HUES48 (cell line): Measurements from ENCODE around the gene FHAD1.

Source experiments
- H3K27ac ChIP-seq: one replicate; pipeline ENCODE4 v1.7.0; 2013; ENCODE audit warnings: low read depth, low read length, inconsistent platforms
- H3K27me3 ChIP-seq: 2 replicates; pipeline ENCODE4 v1.6.1; 2013; ENCODE audit warnings: mild to moderate bottlenecking, low read length; ENCODE audit not compliant: control insufficient read depth, insufficient read depth
- H3K36me3 ChIP-seq: 2 replicates; pipeline ENCODE4 v1.6.1; 2013; ENCODE audit warnings: low read length; ENCODE audit not compliant: control insufficient read depth, insufficient read depth
- H3K4me1 ChIP-seq: 2 replicates; pipeline ENCODE4 v1.6.1; 2013; ENCODE audit warnings: mild to moderate bottlenecking, low read length; ENCODE audit not compliant: control insufficient read depth, insufficient read depth
- H3K4me3 ChIP-seq: 2 replicates; pipeline ENCODE4 v1.5.1; 2013; ENCODE audit warnings: mild to moderate bottlenecking, low read depth, low read length
- H3K9ac ChIP-seq: 2 replicates; pipeline ENCODE4 v1.6.1; 2013; ENCODE audit warnings: mild to moderate bottlenecking, low read depth, low read length, moderate library complexity
- H3K9me3 ChIP-seq: 2 replicates; pipeline ENCODE4 v1.6.1; 2013; ENCODE audit warnings: low read length; ENCODE audit not compliant: control insufficient read depth, insufficient read depth

The FHAD1 gene

GRCh38 chr1:15413563-15414444, 166.8 kb downstream of the FHAD1 start:
- Histone ChIP-seq H3K36me3 (0 out of 2 replicates have a peak, but pooled peaks cover 2% of the 10 kb centered on the region), H3K27me3 (peaks cover 18% of the 10 kb centered on the region), H3K27ac (no peak overlapping the region), H3K9me3 (no peaks in the 10 kb centered on the region), H3K4me3 (no peak overlapping the region), H3K4me1 (peaks cover 9% of the 10 kb centered on the region; the same call in 1 of the 2 replicates), H3K9ac (no peak overlapping the region)

DNA sequence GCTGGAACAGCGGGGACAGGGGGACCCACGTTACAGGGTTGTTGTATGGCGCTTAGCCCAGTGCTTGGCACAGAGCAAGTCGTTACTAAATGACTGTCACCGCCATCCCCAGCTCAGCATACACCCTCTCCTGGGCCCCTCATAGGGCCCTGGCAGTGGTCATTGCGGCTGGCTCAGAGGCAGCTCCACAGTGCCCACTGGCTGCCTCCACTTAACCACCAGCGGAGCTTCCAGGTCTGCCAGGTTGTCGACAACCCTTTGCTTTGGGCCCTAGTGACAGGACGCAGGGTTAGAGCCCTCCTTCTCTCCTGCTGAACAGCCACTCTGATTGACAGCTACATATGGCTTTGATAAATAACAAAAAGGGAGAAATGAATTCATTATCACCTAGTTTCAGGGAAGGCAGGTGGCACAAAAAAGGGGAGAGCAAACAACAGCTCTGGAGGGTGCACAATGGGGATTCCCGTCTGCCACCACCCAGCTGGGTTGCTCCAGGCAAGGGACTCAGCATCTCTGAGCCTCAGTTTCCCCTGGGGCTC, 167.5 kb downstream of the FHAD1 start:
- no peaks in the 10 kb centered on the region for H3K9me3 ChIP-seq
- H3K27me3 ChIP-seq, result peaks cover 17% of the 10 kb centered on the region
- H3K4me1 ChIP-seq, result peaks cover 6% of the 10 kb centered on the region; the same call in 1 of the 2 replicates
- H3K9ac ChIP-seq, result no peak overlapping the region
- 0 out of 2 replicates have a peak, but pooled peaks cover 2% of the 10 kb centered on the region for H3K36me3 ChIP-seq
- no peak overlapping the region for H3K27ac ChIP-seq
- no peak overlapping the region for H3K4me3 ChIP-seq

DNA sequence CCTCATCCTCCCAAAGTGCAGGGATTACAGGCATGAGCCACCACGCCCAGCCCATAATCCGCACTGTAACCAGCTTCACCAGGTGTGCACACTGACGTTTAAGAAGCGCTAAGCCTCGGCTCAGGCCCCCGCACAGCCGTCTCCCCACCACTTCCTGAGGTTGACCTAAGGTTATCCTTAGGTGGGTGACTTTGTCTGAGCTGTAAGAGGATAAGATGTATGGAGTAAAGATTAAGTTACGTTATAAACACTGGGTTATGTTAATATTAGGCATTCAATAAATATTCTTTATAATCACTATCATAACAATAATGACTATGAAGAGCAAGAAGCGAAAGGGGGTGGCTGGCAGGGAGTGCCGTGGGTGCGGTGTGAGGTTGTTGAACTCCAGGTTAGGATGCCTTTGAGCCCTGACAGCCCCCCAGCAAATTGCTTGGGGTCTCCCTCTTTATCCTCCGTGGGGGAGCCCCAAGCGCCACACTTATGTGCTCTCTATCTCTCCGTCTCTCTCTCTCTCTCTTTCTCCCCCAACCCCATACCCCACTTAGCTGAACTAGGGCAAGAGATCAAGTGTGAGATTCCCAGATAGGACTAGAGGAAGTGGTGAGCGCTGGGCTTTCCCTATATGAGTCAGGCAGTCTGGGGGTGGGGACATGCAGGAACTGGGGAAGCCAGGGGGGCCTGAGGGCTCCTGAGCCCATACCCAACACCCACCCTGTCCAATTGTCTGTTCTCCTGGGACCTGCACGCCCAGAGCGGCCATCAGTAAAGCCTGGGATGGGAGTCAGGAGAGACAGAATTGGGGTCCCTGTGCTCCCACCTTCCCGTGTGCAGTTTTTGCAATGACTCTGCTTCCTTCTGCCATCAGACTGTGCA, 170.3 kb downstream of the FHAD1 start:
- Histone ChIP-seq H3K9me3 (no peaks in the 10 kb centered on the region), H3K36me3 (0 out of 2 replicates have a peak, but pooled peaks cover 2% of the 10 kb centered on the region), H3K9ac (no peak overlapping the region), H3K4me1 (no peaks in the 10 kb centered on the region; the same call in 1 of the 2 replicates), H3K27me3 (no peaks in the 10 kb centered on the region; the same call in 1 of the 2 replicates), H3K4me3 (no peak overlapping the region), H3K27ac (no peak overlapping the region)

DNA sequence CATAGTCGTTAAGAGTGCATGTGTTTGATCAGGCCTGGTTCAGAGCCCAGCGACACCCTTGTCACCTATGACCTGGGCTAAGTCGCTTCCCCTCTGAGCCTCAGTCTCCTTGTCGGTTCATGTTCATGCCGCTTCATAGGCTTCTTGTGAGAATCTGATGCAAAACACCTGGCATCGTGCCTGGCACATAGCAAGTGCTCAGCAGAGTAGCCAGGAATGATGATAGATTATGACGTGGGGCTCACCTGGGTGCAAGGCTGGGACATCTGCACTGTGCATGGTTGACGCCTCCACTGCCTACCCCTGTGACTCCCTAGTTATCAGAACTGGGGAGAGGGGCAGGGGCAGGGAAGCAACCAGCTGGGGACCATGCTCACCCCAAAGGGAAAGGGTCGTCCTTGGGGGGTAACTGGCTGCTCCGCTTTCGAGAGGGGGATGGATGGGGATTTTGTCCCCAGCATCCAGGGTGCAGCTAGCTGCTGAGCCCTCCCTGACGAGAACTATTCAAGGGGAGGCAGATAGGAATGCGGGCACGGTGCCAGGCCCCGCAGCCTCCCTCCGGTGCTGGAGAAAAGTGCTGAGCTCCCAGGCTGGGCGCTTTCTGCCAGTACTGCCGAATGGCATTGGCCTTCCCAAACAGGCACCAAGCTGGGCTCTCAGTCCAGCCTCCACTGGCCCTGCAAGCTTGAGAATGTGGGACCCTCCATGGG, 171.9 kb downstream of the FHAD1 start:
- Histone ChIP-seq H3K36me3 (0 out of 2 replicates have a peak, but pooled peaks cover 2% of the 10 kb centered on the region), H3K4me1 (no peaks in the 10 kb centered on the region; the same call in 1 of the 2 replicates), H3K9me3 (no peaks in the 10 kb centered on the region), H3K27me3 (no peaks in the 10 kb centered on the region), H3K9ac (no peak overlapping the region), H3K27ac (no peak overlapping the region), H3K4me3 (no peak overlapping the region)

DNA sequence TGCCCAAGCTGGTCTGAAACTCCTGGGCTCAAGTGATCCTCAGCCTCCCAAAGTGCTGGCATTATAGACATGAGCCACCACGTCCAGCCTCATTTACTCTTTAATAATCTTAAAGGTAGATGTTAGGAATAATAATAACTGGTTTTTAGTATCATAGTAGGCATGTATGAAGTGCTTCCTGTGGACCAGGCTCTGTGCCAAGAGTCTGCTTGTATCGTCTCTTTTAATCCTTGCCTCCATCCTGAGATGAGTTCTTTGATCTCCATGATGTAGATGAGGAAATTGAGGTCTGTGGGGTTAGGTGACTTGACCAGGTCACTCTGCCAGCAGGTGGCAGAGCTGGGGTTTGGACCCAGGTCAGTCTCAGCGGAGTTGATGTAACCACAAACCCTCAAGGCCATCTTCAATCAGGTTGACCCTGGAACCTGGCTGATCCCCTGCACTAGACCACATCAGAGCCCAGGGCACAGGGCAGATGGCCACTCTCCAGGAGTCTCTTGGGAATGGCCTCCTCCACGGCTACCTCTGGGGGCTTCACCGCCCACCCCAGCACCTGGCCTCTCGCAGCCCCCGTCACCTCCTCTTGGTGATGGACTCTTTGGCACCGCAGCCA, 173.9 kb downstream of the FHAD1 start:
- Histone ChIP-seq H3K36me3 (no peaks in the 10 kb centered on the region), H3K4me3 (no peak overlapping the region), H3K9me3 (no peaks in the 10 kb centered on the region), H3K27ac (no peak overlapping the region), H3K27me3 (no peaks in the 10 kb centered on the region), H3K4me1 (no peaks in the 10 kb centered on the region), H3K9ac (no peak overlapping the region)

DNA sequence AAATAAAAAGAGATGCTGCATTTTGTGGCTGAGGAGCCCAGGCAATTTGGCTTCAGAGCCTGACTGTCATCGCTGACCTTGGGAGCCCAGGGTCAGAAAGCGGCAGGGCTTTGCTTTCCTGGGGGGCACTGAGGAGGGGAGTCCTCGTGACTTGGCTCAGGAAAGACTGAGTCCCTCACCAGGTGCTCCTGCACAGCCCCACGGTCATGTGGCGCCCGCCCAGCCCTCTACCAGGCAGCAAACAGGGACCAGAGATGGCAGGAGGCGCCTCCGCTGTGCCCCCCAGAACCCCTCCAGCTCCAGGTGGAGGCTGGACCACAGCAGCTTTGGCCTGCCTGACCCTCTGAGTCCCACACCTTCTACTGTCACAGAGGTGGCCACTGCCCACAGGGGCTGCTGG, 175.8 kb downstream of the FHAD1 start:
- Histone ChIP-seq H3K9ac (no peak overlapping the region), H3K27me3 (no peaks in the 10 kb centered on the region), H3K9me3 (no peaks in the 10 kb centered on the region), H3K4me1 (no peaks in the 10 kb centered on the region), H3K4me3 (no peak overlapping the region), H3K27ac (no peak overlapping the region), H3K36me3 (0 out of 2 replicates have a peak, but pooled peaks cover 3% of the 10 kb centered on the region)

- 0 out of 2 replicates have a peak, but pooled peaks cover 3% of the 10 kb centered on the region for H3K36me3 ChIP-seq
- H3K9me3 ChIP-seq, result no peaks in the 10 kb centered on the region
- H3K4me3 ChIP-seq, result no peak overlapping the region
- H3K9ac ChIP-seq, result no peak overlapping the region
- no peaks in the 10 kb centered on the region for H3K4me1 ChIP-seq
- H3K27ac ChIP-seq, result no peak overlapping the region
- H3K27me3 ChIP-seq, result no peaks in the 10 kb centered on the region
Measured at GRCh38 chr1:15423355-15424077, 176.5 kb downstream of the FHAD1 start.

DNA sequence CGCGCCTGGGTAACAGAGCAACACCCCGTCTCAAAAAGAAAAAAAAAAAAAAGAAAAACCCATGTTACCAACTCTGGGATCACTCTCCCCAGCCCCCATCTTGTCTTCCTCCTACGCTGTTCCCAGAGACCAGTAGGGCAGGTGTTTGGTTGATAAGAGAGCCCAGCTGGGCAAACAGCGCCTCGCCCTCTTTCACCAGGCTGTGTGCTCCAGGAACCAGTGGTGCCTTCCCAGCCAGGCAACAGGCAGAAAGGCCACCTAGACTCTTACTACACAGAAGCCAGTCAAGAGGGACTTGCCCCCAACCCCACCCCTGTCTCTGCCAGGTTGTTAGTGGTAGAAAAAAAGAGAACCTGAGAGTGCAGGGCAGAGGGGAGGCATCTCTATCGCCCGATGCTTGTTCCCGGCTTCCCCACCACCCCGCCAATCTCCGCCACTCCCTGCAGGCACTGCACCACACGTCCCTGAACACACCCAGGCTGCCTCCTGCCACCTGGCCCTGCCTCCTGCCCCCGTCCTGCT, 177.2 kb downstream of the FHAD1 start:
- Histone ChIP-seq H3K9ac (no peak overlapping the region), H3K9me3 (no peaks in the 10 kb centered on the region), H3K27me3 (no peaks in the 10 kb centered on the region), H3K4me1 (no peaks in the 10 kb centered on the region), H3K4me3 (no peak overlapping the region), H3K27ac (no peak overlapping the region), H3K36me3 (0 out of 2 replicates have a peak, but pooled peaks cover 3% of the 10 kb centered on the region)

DNA sequence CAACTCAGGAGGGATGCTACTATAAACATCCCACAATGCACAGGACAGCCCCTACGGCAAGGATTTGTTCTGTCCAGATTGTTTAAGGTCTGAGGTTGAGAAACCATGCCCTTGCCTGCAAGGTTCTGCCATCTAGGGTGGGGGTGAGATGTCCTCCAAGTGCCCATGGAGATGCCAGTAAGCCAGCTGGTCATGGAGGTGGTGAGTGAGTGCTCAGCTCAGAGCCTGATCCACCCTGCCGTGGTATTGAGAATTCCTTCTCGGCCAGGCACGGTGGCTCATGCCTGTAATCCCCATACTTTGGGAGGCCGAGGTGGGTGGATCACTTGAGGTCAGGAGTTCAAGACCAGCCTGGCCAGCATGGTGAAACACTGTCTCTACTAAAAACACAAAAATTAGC, 178.0 kb downstream of the FHAD1 start:
- H3K9ac ChIP-seq, result no peak overlapping the region
- H3K4me3 ChIP-seq, result no peak overlapping the region
- H3K4me1 ChIP-seq, result no peaks in the 10 kb centered on the region
- no peak overlapping the region for H3K27ac ChIP-seq
- no peaks in the 10 kb centered on the region for H3K9me3 ChIP-seq
- H3K36me3 ChIP-seq, result 0 out of 2 replicates have a peak, but pooled peaks cover 3% of the 10 kb centered on the region
- H3K27me3 ChIP-seq, result no peaks in the 10 kb centered on the region
